GM19043 (cell line): Measurements from ENCODE around the gene CLEC4A.
"Not testable (repeated sequence)": the region's sequence is repeated elsewhere in the genome, so short reads cannot be mapped to it uniquely, and the experiment has no call there.

Experiments
- ATAC-seq: cut with Tn5 transposase; IDR thresholded peaks from one replicate; pipeline ENCODE4 v1.9.1; 2021; ENCODE audit warnings: low read depth; ENCODE audit not compliant: unreplicated experiment

Gene CLEC4A

DNA sequence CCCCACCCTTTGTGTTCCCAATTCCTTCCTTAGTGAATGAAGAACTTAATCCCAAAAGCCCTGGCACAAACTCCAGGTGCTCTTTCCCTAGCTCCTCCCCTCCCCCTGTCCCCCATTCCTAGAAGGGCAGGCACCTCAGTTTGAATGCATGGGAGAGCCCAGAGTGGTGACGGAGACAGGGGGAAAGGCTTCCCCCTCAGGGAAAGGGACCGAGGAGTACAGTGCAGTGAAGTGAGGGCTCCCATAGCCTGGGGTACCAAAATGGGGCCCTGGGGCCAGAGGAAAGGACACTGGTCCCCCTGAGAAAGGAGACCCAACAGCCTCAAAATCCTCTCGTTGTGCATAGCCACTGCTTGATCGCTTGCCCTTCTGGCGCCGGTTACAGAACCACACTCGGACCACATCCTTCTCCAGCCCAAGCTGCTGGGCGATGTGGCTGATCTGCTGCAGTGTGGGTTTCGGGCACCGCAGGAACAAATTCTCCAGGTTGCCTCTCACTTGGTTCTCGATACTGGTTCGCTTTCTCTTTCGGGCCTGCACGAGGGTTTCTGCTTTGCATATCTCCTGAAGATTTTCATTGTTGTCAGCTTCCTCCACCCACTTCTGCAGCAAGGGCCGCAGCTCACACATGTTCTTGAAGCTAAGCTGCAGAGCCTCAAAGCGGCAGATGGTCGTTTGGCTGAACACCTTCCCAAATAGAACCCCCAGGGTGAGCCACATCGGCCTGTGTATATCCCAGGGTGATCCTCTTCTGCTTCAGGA, 10.4 kb downstream of the CLEC4A start:
- not testable (repeated sequence) for ATAC-seq

DNA sequence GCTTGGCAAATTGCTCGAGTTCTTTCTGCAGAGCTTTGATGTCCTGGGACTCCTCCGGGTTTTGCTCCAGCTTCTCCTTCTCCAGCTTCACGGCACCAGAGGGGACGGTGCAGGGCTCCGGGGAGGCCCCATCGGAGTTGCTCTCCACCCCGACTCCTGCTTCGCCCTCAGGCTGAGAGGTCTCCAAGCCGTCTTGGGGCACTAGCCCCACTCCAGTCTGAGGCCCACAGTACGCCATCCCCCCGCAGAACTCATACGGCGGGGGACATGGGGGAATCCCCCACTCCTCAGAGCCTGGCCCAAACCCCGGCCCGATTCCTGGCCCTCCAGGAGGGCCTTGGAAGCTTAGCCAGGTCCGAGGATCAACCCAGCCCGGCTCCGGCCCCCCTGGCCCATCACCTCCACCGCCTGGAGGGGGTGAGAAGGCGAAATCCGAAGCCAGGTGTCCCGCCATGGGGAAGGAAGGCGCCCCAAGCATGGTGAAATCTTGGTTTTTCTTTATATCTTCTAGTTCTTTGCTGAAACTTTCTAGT, 11.0 kb downstream of the CLEC4A start:
- not testable (repeated sequence) for ATAC-seq

DNA sequence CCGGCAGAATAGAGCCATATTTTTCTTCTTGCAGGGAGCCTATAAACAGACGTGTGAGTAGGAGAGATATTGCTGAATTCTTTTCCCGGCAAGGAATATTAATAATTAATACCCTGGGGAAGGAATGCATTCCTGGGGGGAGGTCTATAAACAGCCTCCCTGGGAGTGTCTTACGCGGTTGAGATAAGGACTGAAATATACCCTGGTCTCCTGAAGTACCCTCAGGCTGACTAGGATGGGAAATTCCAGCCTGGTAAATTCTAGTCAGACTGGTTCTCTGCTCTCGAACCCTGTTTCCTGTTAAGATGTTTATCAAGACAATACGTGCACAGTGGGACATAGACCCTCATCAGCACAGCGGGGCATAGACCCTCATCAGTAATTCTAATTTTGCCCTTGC, 18.2 kb downstream of the CLEC4A start:
- ATAC-seq = not testable (repeated sequence)

DNA sequence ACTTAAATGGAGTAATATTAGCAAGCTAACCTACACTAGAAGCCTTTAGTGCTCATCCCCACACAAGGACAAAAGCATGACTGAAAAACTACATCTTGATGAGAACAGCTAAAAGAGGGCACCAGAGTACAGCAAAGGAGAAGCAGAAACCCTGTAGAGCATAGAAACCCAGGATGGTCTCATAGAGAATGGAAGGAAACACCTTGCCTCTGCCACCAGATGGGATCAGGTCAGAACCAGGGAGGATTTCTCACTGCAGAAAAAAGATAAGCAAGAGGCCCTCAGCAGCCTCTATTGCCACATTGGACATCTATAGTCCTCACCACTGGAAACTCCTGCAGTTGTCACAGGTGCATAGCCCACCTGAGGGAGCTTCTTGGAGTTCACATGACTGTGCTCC, 19.8 kb downstream of the CLEC4A start:
- ATAC-seq = no peak

DNA sequence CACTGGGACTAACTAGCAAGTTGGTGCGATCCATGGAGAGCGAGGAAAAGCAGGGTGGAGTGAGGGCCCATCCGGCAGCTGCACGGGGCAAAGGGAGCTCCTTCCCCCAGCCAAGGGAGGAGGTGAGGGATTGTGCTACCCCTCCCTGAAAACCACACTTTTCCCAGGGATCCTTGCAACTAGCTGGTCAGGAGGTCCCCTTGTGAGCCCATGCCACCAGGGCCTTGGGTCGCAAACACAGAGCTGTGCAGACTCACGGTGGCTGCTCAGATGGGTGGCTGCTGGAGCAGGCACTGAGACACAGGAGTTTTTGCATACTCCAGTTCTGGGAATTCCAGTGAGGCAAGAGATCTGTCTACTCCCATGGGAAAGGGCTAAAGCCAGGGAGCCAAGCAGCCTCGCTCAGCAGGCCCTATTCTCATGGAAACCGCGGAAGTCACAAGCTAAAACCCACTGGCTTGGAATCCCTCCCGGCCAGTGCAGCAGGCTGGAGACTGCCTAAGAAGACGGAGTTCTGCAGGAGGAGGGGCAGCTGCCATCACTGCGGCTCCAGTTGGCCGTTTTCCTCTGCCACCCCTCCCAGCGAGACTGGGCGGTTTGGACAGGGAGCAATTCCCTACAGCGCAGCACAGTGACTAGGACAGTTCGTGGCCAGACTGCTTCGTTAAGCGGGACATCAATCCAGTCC, 22.5 kb downstream of the CLEC4A start:
- ATAC-seq = no peak

DNA sequence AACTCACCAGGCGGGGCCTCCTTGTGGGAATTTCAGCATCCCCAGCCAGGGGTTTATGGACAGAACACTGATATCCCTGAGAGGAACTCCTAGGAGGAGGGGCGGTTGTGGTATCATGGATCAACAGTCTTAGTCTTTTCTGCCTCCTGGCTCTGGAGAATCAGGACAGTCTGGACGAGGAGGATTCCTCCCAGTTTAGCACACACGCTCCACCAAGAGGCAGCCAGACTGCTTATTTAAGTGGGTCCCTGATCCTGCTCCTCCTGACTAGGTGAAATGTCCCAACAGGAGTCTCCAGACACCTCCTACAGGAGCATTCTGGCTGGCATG, 23.0 kb downstream of the CLEC4A start:
- no peak for ATAC-seq

DNA sequence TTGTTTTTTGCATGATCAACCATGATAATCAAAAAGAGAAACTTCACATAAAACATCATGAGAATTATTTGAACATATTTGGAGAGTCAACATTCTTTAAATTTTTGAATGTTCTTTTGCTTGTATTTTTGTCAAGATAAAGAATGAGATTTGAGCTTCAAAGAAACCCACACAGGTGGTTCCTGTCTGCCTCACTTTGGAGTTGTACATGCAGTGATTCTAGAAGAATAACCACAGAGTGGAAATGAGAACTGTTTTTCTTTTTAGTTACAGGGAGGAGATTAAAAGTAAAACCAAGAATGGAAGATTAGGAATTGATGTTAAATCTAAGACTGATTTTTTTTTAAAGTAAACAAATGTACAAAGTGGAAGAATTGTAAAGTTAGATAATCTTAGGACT, 31.1 kb downstream of the CLEC4A start:
- no peak for ATAC-seq

DNA sequence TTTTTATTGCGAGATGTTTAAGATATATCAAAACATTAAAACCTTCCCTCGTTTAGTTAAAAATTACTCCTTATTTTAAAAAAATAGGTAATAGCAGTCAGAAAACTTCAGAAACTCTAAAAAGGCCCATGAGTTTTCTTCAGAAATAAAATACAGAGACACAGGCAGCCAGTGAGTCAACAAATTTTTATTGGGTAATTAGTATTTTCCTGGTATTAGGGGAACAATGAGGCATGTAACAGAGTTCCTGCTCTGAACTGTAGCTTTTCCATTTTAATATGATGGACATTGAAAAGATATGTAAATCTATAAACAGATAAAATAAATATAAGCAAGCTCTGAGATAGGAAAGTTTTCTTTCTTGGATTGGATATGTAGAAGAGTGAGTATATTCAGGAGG, 33.0 kb downstream of the CLEC4A start:
- ATAC-seq = no peak

DNA sequence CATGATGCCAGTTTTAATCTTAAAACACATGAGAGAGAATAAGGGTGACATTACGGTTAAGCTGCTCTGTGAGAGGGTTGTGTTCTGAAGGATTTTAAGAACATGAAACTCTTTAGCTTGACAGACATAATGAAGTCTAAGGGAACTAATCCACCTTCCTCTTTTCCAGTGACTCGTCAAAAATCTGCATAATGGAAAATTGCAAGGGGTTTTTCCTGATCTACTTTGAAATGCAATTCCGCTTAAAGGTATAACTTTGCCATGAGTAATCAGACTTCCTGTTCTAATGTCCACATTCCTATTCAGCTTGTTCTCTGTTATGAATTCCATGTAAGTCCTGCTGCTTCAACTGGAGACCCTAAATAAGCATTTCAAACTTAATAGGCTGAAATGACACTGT, 33.4 kb downstream of the CLEC4A start, which contains the start of gene ZNF705A:
Gene ZNF705A (plus strand): TSS at position 171 of the 400 bp plus-strand sequence. CDS start 15,611 bp downstream, outside the sequence.
- no peak for ATAC-seq

DNA sequence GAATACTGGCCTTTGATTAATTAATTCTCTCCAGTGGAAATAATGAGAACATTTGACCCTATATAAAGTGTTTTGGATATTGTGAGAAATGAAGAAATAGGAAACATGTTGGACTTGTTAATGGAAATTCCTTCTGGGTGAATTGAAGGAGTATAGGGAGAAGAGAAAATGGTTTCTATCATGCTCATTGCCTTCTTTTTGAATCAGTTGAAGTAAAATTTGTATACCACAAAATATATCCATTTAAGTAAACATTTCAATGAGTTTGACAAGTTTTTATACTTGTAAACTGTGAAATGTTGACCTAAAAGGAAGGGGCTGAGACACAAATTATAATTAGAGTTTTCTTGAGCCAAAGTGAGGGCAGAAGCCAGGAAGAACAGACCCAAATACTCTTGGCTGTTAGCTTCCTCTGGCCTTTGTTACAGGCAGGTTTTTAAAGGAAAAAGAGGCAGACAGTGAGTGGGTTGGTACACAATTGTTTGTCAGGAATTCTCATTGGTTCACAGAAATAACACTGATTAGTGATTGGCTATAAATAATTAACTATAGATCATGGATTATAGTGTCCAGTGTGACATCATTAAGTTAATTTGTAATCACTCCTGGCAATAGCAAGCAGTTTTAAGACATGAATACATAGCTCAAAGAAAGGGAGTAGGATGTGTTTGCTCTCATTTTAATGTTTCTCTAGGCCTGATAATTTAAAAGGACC, 34.2 kb downstream of the CLEC4A start:
- ATAC-seq = no peak

DNA sequence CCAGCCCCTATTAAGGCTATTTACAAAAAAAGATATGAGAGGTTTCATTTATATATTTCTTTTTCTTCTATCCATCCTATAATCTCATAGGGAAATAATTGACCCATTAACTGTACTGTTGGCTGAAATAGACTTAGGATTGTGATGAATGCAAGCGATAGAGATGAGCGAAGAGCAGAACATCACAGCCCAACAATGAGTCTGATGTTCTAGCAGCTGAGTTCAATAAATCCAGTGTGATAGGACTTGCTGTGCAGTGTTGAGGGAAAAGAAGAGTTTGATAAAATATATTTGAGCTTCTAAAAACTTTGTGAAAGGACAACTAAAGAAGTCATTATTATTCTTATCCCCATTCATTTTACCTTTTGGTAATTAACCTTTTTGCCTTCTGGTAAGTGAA, 49.5 kb downstream of the CLEC4A start:
- not testable (repeated sequence) for ATAC-seq

DNA sequence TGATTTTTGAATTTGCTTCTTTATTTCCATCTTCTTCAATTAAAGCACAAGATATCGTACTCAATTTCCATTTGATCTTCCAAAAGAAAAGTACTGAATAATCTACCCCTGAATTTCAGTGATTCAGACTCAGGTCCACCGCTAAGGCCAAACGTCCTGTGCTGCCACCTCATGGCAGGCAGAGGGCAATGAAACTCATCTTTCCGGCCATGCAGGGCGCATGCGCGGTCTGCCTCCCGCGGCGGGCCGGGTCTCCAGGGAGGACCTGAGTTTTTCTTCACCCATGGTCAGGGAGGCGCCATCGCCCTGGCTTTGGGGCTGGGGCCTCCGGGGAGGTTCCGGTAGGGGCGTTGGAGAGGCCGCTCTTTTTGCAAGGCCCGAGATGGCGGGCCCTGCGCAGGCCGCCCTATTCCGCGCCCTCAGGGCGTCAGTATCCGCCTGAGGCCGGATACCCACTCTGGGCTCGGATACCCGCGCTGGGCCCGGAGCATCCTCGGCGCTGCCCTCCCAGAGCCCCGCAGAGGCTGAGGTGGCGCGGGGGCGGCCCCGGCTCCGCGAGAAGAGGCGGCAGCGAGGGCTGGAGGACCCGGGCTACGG, 56.7 kb downstream of the CLEC4A start:
- not testable (repeated sequence) for ATAC-seq

DNA sequence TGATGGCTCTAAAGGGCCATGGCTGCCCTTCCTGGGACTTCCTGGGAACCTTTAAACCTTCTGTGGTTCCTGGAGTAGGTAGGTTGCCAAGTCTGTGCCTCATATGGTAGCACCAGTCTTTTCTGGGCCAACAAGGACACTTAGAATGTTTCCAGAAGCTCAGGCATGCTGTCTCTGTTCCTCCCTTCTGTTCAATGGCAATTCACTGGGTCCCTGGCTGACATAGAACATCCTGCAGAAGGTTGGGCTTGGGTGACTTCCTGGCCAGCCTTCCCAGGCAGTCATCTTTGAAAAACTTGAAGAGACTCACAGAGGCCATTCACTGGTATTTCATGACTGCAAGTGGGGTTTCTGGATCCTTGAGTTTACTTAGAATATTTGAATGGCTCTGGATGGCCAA, 57.9 kb downstream of the CLEC4A start:
- not testable (repeated sequence) for ATAC-seq

DNA sequence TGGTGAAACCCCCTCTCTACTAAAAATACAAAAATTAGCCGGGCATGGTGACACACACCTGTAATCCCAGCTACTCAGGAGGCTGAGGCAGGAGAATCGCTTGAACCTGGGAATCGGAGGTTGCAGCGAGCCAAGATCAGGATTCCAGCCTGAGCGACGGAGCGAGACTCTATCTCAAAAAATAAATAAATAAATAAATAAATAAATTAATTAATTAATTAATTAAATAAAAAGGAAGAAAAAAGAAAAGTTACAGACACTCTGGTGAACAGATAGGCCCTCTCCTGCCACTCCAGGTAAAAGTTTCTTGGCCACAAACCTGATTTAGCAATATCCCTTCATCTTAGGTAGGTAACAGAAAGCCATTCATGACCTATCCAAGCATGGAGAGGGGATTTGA, 59.5 kb downstream of the CLEC4A start:
- ATAC-seq = not testable (repeated sequence)

DNA sequence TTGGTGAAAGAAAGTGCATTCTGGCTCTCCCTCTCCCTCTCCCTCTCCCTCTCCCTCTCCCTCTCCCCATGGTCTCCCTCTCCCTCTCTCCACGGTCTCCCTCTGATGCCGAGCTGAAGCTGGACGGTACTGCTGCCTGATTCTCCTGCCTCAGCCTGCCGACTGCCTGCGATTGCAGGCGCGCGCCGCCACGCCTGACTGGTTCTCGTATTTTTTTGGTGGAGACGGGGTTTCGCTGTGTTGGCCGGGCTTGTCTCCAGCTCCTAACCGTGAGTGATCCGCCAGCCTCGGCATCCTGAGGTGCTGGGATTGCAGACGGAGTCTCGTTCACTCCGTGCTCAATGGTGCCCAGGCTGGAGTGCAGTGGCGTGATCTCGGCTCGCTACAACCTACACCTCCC, 59.9 kb downstream of the CLEC4A start:
- ATAC-seq = not testable (repeated sequence)

DNA sequence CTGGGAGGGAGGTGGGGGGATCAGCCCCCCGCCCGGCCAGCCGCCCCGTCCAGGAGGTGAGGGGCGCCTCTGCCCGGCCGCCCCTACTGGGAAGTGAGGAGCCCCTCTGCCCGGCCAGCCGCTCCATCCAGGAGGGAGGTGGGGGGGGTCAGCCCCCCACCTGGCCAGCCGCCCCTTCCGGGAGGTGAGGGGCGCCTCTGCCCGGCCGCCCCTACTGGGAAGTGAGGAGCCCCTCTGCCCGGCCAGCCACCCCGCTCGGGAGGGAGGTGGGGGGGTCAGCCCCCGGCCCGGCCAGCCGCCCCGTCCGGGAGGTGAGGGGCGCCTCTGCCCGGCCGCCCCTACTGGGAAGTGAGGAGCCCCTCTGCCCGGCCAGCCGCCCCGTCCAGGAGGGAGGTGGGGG, 60.8 kb downstream of the CLEC4A start:
- not testable (repeated sequence) for ATAC-seq

DNA sequence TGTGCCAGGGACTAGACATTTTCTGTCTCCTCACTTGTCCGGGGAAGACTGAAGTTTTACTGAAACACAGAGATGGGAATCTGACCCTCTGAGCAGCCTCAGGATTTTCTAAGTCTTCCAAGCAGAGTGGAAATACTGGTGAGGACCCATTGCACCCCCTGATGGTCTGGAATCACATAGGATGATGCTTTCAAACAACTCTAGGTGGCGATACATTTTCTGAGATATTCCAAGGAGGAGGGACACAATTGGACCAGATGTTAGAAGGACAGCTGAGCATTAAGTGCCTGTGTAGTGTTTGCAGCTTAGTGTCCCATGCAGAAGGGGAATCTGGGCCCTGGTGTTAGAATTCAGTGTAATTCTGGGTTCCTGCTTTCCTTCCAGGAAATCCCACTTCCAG, 64.7 kb downstream of the CLEC4A start:
- not testable (repeated sequence) for ATAC-seq
